GM23338 (cell line): ENCODE data around the gene APIP. TPM values are rescaled to one million over a fixed set of nuclear protein-coding genes. Genes with fewer than 3 reads are reported as not detected.

ENCODE experiments used
- ATAC-seq: fragments of 200-7000 bp; cut with Tn5 transposase; 3 replicates; pipeline ENCODE4 v1.9.1; 2020
- DNase-seq: peaks from one replicate; pipeline ENCODE4 v3.0.0-alpha.2; 2015; ENCODE audit warnings: low spot score
- H2AFZ ChIP-seq: fragments of 200-600 bp; sonication (generic); 2 replicates; pipeline ENCODE4 v1.8.0; 2016; ENCODE audit warnings: antibody characterized with exemption, mild to moderate bottlenecking, moderate library complexity
- H3F3A ChIP-seq: fragments of 200-600 bp; sonication (generic); replicated peaks from 2 replicates; pipeline ENCODE4 v1.8.0; 2017; ENCODE audit warnings: antibody characterized with exemption, mixed run types, low read depth
- H3K27ac ChIP-seq: fragments of 200-600 bp; sonication (generic); 2 replicates; pipeline ENCODE4 v1.6.1; 2016; ENCODE audit warnings: low read depth
- H3K27me3 ChIP-seq: fragments of 200-600 bp; sonication (generic); 2 replicates; pipeline ENCODE4 v1.8.0; 2016; ENCODE audit warnings: mild to moderate bottlenecking, mixed run types, moderate library complexity; ENCODE audit not compliant: insufficient read depth
- H3K36me3 ChIP-seq: fragments of 200-600 bp; sonication (generic); 2 replicates; pipeline ENCODE4 v1.8.0; 2016; ENCODE audit warnings: mild to moderate bottlenecking; ENCODE audit not compliant: insufficient read depth
- H3K4me1 ChIP-seq: fragments of 200-600 bp; sonication (generic); 2 replicates; pipeline ENCODE4 v1.8.0; 2016; ENCODE audit warnings: mild to moderate bottlenecking, moderate library complexity; ENCODE audit not compliant: insufficient read depth
- H3K4me2 ChIP-seq: fragments of 200-600 bp; sonication (generic); 2 replicates; pipeline ENCODE4 v1.7.1; 2017; ENCODE audit warnings: mixed run types
- H3K4me3 ChIP-seq: fragments of 200-600 bp; sonication (generic); 2 replicates; pipeline ENCODE4 v1.6.1; 2016; ENCODE audit warnings: mixed run types
- H3K79me2 ChIP-seq: fragments of 200-600 bp; sonication (generic); replicated peaks from 2 replicates; pipeline ENCODE4 v1.8.0; 2017; ENCODE audit warnings: mild to moderate bottlenecking; ENCODE audit not compliant: insufficient read depth
- H3K9me2 ChIP-seq: fragments of 200-600 bp; sonication (generic); 2 replicates; pipeline ENCODE4 v1.8.0; 2017; ENCODE audit not compliant: insufficient read depth
- H4K20me1 ChIP-seq: fragments of 200-600 bp; sonication (generic); replicated peaks from 2 replicates; pipeline ENCODE4 v1.8.0; 2017; ENCODE audit warnings: mild to moderate bottlenecking; ENCODE audit not compliant: insufficient read depth
- H3K27ac Mint-ChIP-seq: 2 replicates; pipeline ENCODE4 v1.8.0; 2020; ENCODE audit warnings: inconsistent platforms, mild to moderate bottlenecking, moderate library complexity, mixed read lengths
- H3K27me3 Mint-ChIP-seq: 3 replicates; pipeline ENCODE4 v1.8.0; 2022; ENCODE audit warnings: low read depth, mild to moderate bottlenecking, moderate library complexity, mixed read lengths, inconsistent platforms; ENCODE audit not compliant: insufficient read depth, poor library complexity
- H3K36me3 Mint-ChIP-seq: 3 replicates; pipeline ENCODE4 v1.8.0; 2021; ENCODE audit warnings: low read depth, mild to moderate bottlenecking, inconsistent platforms, moderate library complexity, mixed read lengths
- H3K4me1 Mint-ChIP-seq: 3 replicates; pipeline ENCODE4 v1.8.0; 2020; ENCODE audit warnings: mild to moderate bottlenecking, inconsistent platforms, mixed read lengths
- H3K4me3 Mint-ChIP-seq: 3 replicates; pipeline ENCODE4 v1.8.0; 2021; ENCODE audit warnings: moderate library complexity, mild to moderate bottlenecking, inconsistent platforms, mixed read lengths
- H3K9me3 Mint-ChIP-seq: 3 replicates; pipeline ENCODE4 v1.8.0; 2020; ENCODE audit warnings: moderate library complexity, mild to moderate bottlenecking, inconsistent platforms, mixed read lengths
- CREB1 ChIP-seq: fragments of 250-450 bp; sonication (Bioruptor Pico); IDR thresholded peaks from 2 replicates; pipeline ENCODE4 v1.5.0; 2020; ENCODE audit warnings: low read depth, mild to moderate bottlenecking, moderate library complexity
- EZH2 ChIP-seq: fragments of 200-600 bp; sonication (generic); IDR thresholded peaks from one replicate; pipeline ENCODE4 v1.8.0; 2017; ENCODE audit warnings: antibody characterized with exemption, mild to moderate bottlenecking, low read depth; ENCODE audit not compliant: unreplicated experiment
- EZH2phosphoT487 ChIP-seq: fragments of 200-600 bp; sonication (generic); IDR thresholded peaks from one replicate; pipeline ENCODE4 v1.8.1; 2018; ENCODE audit warnings: antibody characterized with exemption; ENCODE audit not compliant: unreplicated experiment
- JUNB ChIP-seq: IDR thresholded peaks from one replicate; pipeline ENCODE4 v1.6.1; 2016; ENCODE audit warnings: antibody characterized with exemption; ENCODE audit not compliant: unreplicated experiment
- NANOG ChIP-seq: IDR thresholded peaks from 2 replicates; pipeline ENCODE4 v1.6.1; 2016; ENCODE audit warnings: antibody characterized with exemption, borderline replicate concordance
- STAT1 ChIP-seq: IDR thresholded peaks from one replicate; pipeline ENCODE4 v1.6.1; 2016; ENCODE audit warnings: antibody characterized with exemption; ENCODE audit not compliant: unreplicated experiment
- ZNF114 ChIP-seq: fragments of 250-450 bp; sonication (Bioruptor Pico); IDR thresholded peaks from 2 replicates; pipeline ENCODE4 v1.5.0; 2020; ENCODE audit warnings: mild to moderate bottlenecking, moderate library complexity
- polyA plus RNA-seq: library from polyadenylated mRNA; unstranded; fragments of >200 nt; fragmentation: Nextera tagmentation; extraction: Ambion mirVana; gene quantifications from 2 replicates; pipeline ENCODE4 v1.2.1, GENCODE V29; 2016
- total RNA-seq: library from RNA; depleted of rRNA; stranded (reverse); fragments of >200 nt; shearing (Covaris generic); gene quantifications from 2 replicates; pipeline ENCODE4 v1.2.3, GENCODE V29; 2014
- TF ChIP-seq, protein P1 (sequence below), 2 experiments: fragments of 200-600 bp in 1 of 2; sonication (generic) in 1 of 2; conservative IDR thresholded peaks; 2 replicates each; pipeline versions ENCODE4 v1.5.1 to v1.6.1; 2016 to 2017; ENCODE audit warnings: antibody characterized with exemption in 2 of 2, low read depth in 2 of 2, mild to moderate bottlenecking in 2 of 2, moderate library complexity in 1 of 2
- TF ChIP-seq, protein P2 (sequence below): IDR thresholded peaks from one replicate; pipeline ENCODE4 v1.6.1; 2018; ENCODE audit warnings: antibody characterized with exemption; ENCODE audit not compliant: unreplicated experiment
- TF ChIP-seq, protein P3 (sequence below): IDR thresholded peaks from 2 replicates; pipeline ENCODE4 v1.6.1; 2016; ENCODE audit warnings: antibody characterized with exemption

Gene APIP
- total and polyA plus RNA-seq, 2 experiments from 2014 or later, result 35.7 to 50.3 TPM

DNA sequence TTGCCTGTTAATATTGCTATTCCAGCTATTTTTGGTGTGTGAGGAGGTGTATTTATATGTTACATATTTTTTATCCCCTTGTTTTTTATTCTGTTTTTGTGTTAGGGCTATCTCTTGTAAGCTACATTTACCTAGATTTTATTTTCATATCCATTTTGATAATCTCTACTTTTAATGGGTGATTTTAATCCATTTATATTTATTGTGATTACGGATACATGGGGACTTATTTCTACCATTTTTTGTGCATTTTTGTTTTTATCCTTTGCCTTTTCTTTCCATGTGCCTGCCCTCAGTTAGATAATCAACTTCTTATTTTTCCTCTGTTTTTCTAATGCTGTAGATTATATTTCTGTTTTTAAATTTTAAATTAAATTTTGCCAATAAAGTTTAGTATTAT is 28.5 kb upstream of the APIP start:
- Histone ChIP-seq H3K4me2 (no peak overlapping the region), H3K9me2 (no peaks in the 10 kb centered on the region), H3K36me3 (no peaks in the 10 kb centered on the region; the same call in 1 of the 2 replicates), H4K20me1 (peaks cover 2% of the 10 kb centered on the region; the same call in 1 of the 2 replicates), H3K4me1 (no peaks in the 10 kb centered on the region), H3F3A (no peaks in the 10 kb centered on the region), H3K27ac (no peak overlapping the region), H3K79me2 (peaks cover 53% of the 10 kb centered on the region), H2AFZ (no peak overlapping the region), H3K4me3 (no peak overlapping the region), H3K27me3 (no peaks in the 10 kb centered on the region)
- Mint-ChIP-seq H3K27ac (no peak overlapping the region), H3K9me3 (peaks cover 5% of the 10 kb centered on the region), H3K27me3 (no peaks in the 10 kb centered on the region), H3K4me3 (no peak overlapping the region), H3K4me1 (peaks cover 2% of the 10 kb centered on the region; the same call in 1 of the 3 replicates), H3K36me3 (peaks cover 9% of the 10 kb centered on the region; the same call in 1 of the 3 replicates)
- ATAC-seq (no peak), DNase-seq (no peak)
- no peak for TF ChIP-seq EZH2phosphoT487
- TF ChIP-seq, protein P1, sequence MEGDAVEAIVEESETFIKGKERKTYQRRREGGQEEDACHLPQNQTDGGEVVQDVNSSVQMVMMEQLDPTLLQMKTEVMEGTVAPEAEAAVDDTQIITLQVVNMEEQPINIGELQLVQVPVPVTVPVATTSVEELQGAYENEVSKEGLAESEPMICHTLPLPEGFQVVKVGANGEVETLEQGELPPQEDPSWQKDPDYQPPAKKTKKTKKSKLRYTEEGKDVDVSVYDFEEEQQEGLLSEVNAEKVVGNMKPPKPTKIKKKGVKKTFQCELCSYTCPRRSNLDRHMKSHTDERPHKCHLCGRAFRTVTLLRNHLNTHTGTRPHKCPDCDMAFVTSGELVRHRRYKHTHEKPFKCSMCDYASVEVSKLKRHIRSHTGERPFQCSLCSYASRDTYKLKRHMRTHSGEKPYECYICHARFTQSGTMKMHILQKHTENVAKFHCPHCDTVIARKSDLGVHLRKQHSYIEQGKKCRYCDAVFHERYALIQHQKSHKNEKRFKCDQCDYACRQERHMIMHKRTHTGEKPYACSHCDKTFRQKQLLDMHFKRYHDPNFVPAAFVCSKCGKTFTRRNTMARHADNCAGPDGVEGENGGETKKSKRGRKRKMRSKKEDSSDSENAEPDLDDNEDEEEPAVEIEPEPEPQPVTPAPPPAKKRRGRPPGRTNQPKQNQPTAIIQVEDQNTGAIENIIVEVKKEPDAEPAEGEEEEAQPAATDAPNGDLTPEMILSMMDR (conservative IDR thresholded peaks at IDR 0.05; ENCODE audit: low read depth in 2 of 2), result no peak
- TF ChIP-seq, protein P2, sequence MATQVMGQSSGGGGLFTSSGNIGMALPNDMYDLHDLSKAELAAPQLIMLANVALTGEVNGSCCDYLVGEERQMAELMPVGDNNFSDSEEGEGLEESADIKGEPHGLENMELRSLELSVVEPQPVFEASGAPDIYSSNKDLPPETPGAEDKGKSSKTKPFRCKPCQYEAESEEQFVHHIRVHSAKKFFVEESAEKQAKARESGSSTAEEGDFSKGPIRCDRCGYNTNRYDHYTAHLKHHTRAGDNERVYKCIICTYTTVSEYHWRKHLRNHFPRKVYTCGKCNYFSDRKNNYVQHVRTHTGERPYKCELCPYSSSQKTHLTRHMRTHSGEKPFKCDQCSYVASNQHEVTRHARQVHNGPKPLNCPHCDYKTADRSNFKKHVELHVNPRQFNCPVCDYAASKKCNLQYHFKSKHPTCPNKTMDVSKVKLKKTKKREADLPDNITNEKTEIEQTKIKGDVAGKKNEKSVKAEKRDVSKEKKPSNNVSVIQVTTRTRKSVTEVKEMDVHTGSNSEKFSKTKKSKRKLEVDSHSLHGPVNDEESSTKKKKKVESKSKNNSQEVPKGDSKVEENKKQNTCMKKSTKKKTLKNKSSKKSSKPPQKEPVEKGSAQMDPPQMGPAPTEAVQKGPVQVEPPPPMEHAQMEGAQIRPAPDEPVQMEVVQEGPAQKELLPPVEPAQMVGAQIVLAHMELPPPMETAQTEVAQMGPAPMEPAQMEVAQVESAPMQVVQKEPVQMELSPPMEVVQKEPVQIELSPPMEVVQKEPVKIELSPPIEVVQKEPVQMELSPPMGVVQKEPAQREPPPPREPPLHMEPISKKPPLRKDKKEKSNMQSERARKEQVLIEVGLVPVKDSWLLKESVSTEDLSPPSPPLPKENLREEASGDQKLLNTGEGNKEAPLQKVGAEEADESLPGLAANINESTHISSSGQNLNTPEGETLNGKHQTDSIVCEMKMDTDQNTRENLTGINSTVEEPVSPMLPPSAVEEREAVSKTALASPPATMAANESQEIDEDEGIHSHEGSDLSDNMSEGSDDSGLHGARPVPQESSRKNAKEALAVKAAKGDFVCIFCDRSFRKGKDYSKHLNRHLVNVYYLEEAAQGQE, result no peak
- no peak for TF ChIP-seq CREB1 (CRISPR knock-in tag)
- no peak for TF ChIP-seq STAT1
- TF ChIP-seq JUNB, result no peak
- no peak for TF ChIP-seq EZH2
- TF ChIP-seq ZNF114 (CRISPR knock-in tag), result no peak
- no peak for TF ChIP-seq NANOG
- TF ChIP-seq, protein P3, sequence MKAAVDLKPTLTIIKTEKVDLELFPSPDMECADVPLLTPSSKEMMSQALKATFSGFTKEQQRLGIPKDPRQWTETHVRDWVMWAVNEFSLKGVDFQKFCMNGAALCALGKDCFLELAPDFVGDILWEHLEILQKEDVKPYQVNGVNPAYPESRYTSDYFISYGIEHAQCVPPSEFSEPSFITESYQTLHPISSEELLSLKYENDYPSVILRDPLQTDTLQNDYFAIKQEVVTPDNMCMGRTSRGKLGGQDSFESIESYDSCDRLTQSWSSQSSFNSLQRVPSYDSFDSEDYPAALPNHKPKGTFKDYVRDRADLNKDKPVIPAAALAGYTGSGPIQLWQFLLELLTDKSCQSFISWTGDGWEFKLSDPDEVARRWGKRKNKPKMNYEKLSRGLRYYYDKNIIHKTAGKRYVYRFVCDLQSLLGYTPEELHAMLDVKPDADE, result no peak
